T47D (cell line): ENCODE results near the gene ETFA.

Source experiments
- DNase-seq, 2 experiments: peaks; one replicate each; pipeline versions ENCODE4 v3.0.0 to v3.0.0-alpha.2; 2011 to 2012; ENCODE audit warnings: low read depth in 1 of 2, low spot score in 1 of 2
- JUND ChIP-seq: IDR thresholded peaks from 2 replicates; pipeline ENCODE4 v1.6.1; 2012; ENCODE audit warnings: low read depth
- in situ Hi-C: cut with HindIII; loops from 2 replicates; pipeline ENCODE4 v1.10.0; 2016; ENCODE audit warnings: low sequenced_read_pairs, low pct_unique_long_range_greater_than_20kb

Gene ETFA

DNA sequence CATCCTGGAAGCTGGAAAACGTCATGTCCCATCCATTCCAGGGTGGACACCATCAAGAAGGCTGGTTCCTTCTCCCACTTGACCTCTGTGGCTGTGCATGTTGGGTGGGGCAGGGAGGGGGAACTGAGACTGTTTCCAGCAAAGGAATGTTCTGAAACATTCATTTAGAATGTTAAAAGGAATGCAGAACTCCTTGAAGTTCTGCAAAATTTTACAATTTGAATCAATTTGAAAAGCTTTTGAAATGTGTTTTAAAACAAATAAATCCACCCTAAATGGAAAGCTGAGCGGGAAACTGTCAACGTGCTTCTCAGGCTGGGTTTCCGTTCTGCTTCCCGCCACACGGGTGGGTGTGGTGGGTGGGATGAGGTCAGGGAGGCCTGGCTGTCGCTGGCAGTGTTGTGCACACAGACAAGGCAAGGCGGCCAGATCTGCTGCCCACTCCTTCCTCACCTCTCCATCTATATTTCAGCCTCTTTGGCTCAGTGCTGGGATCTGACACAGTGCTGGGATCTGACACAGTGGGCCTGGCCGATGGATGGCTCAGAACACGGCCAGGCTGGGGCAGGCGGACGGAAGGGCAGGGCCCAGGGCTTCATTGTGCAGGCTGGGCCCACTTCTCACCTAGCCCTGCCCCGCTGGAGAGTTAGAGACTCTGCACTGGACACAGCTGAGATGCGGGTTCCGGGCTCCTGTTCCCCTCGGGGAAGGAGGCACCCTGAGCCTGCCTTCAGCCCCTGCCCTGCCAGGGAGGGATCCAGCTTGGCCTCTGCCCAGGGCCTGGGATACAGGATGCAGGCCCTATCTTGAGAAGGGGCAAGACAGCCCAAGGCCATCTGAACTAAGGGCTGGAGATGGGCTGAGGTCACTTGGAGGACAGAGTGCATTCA, 141.1 kb downstream of the ETFA start:
- DNase-seq, result no peak
- in situ Hi-C loops, result no loop called here
- TF ChIP-seq JUND, result no peak

DNA sequence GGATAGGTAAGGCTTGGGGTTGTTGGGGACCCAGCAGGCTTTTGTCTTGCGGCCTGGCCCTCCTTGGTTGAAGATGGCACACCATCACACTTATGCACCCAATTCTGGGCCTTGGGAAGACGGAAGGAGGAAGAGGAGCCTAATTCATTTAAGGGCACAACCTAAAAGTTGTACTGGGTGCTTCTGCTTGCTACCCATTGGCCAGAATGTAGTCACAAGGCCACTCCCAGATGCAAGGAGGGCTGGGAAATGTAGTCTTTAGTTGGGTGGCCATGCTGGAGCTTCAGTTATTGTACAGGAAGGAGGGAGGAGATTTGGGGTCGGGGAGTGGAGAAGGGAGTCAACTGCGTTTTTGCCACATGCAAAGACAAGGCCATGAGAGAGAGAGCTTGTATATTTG, 142.3 kb downstream of the ETFA start:
- DNase-seq, result peak; percentile 35 to 61
- in situ Hi-C loops, result no loop called here
- TF ChIP-seq JUND, result no peak

DNA sequence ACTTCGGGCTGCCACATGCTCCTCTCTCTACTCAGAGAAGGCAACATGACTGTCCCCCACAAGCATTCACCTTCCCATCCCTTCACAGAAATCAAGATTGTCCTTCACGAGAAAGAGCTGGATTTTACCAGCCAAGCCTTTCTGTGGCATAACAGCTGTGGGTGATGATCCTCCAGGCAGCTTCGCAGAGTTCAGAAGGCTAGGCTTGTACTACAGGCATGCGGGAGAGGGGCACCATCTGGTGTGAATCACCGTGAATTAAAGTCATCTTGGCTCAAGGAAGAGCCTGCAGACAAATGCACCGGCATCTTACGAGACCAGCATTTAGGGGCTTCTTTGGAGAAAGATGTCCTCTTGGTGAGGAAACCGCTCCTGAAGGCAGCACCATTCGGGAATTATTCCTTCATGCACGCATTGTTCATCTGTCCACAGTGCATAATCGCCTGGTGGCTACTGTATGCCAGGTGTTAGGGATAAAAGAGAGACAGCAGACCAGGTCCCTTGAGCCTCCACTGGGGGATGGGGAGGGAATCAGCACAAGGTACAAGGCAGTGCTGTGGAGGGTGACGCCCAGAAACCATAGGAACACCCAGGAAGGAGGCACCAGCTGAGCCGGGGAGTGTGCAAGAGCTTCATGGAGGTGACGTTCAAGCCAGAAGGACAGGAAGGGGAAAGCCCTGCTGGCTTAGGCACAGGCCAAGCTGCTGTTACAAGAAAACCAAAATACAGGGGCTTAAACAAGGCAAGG, 142.9 kb downstream of the ETFA start:
- no peak for TF ChIP-seq JUND
- no peak for DNase-seq
- in situ Hi-C loops, result no loop called here

DNA sequence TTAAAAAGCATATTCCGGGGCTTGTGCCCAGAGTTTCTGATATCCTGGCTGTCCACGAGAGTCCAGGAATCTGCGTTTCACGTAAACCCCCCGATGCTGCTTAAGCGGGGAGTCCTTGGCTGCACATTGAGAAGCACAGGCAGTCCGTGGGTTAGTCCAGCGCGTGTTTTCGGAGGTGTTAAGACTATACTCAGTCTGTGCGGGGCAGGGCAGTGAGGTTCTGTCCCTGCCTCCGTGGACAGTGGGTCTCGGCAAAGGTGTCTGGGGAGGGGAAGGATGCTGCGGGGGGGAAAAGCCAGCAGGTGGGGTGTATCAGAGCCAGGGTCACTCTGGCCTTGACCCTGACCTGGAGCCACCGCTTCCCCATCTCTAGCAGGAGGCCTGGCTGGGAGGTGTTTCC, 145.3 kb downstream of the ETFA start:
- in situ Hi-C loops, result no loop called here
- DNase-seq, result no peak

More for the DNA sequence above, 145.3 kb downstream of the ETFA start:
- no peak for TF ChIP-seq JUND
